Stimulated activated naive CD4-positive, alpha-beta T cell (primary cell): ENCODE results near the gene ASH1L.
A peak's percentile ranks its signal among the peaks of the same experiment; 100 is the strongest.
"Not testable (repeated sequence)": the region's sequence is repeated elsewhere in the genome, so short reads cannot be mapped to it uniquely, and the experiment has no call there.

ENCODE experiments used
- DNase-seq, 6 experiments: peaks; one replicate each; lab custom pipeline; 2025; lab: John Stamatoyannopoulos, UW

ASH1L gene, protein sequence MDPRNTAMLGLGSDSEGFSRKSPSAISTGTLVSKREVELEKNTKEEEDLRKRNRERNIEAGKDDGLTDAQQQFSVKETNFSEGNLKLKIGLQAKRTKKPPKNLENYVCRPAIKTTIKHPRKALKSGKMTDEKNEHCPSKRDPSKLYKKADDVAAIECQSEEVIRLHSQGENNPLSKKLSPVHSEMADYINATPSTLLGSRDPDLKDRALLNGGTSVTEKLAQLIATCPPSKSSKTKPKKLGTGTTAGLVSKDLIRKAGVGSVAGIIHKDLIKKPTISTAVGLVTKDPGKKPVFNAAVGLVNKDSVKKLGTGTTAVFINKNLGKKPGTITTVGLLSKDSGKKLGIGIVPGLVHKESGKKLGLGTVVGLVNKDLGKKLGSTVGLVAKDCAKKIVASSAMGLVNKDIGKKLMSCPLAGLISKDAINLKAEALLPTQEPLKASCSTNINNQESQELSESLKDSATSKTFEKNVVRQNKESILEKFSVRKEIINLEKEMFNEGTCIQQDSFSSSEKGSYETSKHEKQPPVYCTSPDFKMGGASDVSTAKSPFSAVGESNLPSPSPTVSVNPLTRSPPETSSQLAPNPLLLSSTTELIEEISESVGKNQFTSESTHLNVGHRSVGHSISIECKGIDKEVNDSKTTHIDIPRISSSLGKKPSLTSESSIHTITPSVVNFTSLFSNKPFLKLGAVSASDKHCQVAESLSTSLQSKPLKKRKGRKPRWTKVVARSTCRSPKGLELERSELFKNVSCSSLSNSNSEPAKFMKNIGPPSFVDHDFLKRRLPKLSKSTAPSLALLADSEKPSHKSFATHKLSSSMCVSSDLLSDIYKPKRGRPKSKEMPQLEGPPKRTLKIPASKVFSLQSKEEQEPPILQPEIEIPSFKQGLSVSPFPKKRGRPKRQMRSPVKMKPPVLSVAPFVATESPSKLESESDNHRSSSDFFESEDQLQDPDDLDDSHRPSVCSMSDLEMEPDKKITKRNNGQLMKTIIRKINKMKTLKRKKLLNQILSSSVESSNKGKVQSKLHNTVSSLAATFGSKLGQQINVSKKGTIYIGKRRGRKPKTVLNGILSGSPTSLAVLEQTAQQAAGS (N-terminal part only)

DNA sequence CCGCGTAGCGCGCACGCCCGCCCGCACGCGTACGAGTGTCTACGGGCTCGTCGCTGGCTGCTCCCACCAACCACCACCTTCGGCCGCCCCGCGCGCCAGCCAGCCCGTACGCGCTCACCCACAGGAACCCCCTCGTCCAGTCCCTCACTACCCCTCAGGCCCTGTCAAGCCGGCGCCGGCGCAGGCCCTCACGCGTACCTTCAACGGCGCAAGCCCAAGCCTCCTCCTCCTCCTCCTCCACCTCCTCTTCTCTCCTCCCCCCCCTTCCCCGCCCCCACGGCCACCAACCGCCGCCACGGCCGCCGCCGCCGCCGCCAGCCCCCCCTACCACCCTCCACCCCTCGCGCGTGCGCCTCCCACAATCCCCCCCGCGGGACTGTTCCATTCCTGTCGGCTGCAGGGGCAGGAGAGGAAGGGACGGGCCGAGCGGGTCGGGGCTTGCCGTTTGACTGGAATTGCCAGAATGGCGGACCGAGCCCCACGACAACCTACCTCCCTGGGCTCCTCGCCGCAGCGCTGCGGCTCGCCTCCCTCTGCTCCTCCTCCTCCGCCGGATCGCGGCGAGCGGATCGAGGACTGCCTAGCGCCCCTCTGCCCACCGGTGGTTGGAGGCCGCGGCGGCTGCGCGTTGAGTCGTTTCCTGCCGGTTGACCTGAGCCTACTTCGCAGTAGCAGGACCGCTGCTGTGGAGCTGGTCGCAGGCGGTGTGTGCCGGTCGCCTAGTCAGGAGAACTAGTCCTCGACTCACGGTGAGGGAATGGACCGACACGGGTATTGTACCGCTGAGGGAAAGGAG is at the start of gene ASH1L:
Gene ASH1L (minus strand): TSS at position 223 of the 796 bp plus-strand sequence. CDS start 41,284 bp downstream, outside the sequence.
- DNase-seq: peak; percentile 85 to 96 (median 89)

DNA sequence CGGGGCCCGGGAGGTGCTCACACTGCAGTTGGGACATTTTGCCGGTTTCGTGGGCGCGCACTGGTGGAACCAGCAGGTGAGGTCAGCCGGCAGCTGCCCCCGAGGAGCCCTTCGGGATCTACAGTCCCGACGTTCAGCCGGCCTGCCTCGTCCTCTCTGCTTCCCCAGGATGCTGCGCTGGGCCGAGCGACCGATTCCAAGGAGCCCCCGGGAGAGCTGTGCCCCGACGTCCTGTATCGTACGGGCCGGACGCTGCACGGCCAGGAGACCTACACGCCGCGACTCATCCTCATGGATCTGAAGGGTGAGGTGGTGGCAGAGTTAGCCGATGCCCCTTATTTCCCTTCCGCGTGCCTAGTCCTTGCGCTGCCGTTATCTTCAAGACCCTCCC is 47.6 kb upstream of the ASH1L start:
- not testable (repeated sequence) for DNase-seq

DNA sequence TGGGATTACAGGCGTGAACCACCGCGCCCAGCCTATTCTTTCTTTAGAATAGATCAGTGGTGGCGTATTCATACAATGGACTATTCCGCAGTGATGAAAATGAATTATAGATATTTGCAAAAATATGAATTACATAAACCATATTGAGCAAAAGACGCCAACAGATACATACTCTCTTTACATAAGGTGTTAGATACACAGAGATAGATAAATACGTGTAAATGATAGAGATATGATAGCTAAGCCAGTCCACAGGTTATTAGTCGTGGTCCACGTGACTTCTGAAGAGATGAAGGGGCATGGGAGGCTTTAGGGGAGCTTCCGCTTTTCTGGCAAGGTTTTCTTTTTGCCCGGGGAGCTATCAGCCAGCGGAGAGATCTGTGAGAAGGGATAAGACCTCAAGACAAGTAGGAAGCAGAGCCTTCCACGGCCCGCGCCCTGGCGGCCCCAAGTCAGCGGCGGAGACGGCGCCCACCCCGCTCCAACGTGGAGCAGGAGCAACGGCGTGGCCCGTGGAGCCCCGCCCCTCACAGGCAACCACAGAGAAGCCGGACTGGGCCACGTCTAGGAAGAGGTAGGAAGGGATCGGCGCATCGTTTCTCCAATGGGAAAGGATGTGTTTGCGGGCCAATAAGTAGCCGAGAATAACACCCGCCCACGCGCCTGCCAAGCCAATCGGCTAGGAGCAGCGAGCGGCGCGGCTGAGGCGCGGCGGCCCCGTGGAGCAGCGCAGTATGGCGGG is 47.1 kb upstream of the ASH1L start, which contains the start of gene MSTO1:
Gene MSTO1 (plus strand): TSS at position 704 of the 742 bp plus-strand sequence. CDS start 31 bp downstream, at position 735.
- peak; percentile 85 to 94 (median 86) for DNase-seq

DNA sequence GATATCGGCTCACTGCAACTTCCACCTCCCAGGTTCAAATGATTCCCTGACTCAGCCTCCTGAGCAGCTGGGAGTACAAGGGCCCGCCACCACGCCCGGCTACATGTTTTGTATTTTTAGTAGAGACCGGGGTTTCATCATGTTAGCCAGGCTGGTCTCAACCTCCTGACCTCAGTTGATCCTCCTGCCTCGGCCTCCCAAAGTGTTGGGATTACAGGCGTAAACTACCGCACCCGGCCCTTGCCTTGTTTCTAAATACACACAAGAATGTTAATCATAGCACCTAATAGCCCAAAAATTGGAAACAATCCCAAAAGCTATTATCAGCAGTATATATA is 46.3 kb upstream of the ASH1L start:
- no peak for DNase-seq

DNA sequence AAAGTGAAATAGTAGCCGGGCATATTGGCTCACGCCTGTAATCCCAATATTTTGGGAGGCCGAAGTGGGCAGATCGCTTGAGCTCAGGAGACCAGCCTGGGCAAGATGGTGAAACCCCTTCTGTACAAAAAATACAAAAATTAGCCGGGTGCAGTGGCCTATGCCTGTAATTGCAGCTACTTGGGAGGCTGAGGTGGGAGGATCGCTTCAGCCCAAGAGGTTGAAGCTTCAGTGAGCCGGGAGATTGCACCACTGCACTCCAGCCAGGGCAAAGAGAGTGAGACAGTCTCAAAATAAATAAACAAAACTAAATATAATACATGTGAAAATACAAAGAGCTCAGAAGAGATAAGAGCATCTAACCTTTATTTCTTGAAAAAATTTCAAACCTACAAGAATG is 45.1 kb upstream of the ASH1L start:
- DNase-seq: no peak

DNA sequence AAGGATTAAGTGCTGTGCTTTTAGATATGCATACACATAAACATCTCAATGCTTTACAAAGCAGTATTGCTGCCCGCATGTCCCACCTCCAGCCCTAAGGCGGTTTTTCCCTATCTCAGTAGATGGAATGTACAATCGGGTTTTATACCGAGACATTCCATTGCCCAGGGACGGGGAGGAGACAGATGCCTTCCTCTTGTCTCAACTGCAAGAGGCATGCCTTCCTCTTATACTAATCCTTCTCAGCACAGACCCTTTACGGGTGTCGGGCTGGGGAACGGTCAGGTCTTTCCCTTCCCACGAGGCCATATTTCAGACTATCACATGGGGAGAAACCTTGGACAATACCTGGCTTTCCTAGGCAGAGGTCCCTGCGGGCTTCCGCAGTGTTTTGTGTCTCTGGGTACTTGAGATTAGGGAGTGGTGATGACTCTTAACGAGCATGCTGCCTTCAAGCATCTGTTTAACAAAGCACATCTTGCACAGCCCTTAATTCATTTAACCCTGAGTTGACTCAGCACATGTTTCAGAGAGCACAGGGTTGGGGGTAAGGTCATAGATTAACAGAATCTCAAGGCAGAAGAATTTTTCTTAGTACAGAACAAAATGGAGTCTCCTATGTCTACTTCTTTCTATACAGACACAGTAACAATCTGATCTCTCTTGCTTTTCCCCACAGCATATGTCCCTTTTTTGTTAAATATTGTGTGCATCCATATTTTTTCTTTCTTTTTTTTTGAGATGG is 37.4 kb upstream of the ASH1L start:
- DNase-seq: not testable (repeated sequence)

DNA sequence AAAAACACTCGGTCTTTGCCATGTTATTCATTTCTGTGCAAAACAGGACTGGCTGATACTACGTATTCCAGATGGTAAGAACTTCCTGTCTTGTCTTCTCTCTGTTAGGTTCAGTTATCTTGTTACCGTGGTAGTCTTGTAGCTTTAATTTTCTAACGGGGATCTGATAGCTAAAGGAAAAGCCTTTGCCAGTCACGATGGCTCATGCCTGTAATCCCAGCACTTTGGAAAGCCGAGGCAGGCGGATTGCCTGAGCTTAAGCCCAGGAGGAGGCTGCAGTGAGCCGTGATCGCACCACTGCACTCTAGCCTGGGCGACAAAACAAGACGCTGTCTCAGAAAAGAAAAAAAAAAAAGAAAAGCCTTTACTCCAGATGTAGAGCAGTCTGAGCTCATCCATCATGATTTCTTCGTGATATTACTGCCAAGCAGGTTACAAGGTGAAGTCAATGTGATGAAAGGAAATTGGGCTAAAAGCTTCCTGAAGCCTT is 36.3 kb upstream of the ASH1L start:
- DNase-seq: peak in 3 of 6 experiments; percentile 45 to 55 (median 53)

DNA sequence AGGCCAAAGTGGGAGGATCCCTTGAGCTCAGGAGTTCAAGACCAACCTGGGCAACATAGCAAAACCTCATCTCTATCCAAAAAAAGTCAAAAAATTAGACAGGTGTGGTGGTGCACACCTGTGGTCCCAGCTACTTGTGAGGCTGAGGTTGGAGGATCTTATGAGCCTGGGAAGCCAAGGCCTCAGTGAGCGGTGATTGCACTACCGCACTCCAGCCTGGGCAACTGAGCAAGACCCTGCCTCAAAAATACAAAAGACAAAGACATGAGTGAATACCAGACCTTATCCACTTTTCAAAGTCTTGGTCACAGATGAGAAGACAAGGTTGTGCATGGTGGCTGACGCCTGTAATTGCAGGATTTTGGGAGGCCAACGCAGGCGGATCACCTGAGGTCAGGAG is 34.3 kb upstream of the ASH1L start:
- DNase-seq: no peak

DNA sequence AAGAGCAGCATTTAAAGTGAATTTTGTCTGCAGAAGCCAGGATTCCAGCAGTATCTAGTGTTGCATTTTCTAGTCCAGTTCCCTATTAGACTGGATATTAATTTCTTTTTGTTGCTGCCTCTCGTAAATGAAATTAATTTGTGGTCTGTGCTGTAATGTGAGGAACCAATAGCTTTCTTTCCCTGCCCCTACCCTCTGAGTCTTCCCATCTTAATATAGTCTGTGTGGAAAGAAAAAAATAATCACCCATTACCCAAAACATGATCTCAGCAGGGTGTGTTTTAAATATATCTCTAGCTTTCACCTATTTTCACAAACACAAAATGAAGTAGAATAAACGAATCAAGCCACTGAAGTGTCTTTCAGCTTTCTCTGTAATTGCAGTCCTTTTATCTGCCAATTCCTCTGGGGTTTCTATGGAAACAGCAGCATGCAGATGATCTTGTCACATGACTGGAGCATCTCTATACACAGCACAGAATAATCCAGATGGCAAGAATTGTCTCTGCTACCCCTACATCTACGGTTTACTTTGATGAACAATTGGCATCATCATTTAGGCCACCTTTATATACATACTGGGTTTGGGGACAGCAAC is 33.4 kb upstream of the ASH1L start:
- DNase-seq: not testable (repeated sequence)

DNA sequence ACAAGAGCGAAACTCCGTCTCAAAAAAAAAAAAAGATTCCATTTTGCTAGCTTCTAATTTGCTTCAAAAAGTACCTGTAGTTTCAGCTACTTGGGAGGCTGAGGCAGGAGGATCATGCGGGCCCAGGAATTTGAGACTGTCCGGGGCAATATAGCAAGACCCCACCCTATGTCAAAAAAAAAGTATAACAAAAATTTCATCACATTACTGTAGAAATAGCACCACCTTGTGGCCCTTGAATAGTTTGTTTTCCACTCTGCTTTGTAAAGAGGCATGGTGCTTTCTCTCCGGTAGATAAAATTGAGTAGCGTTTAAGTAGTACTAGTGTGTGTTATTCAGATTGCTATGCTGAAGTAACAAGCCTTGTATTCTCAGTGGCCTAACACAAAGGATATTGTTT is 29.2 kb upstream of the ASH1L start:
- peak in 4 of 6 experiments; percentile 3 to 71 (median 48) for DNase-seq

DNA sequence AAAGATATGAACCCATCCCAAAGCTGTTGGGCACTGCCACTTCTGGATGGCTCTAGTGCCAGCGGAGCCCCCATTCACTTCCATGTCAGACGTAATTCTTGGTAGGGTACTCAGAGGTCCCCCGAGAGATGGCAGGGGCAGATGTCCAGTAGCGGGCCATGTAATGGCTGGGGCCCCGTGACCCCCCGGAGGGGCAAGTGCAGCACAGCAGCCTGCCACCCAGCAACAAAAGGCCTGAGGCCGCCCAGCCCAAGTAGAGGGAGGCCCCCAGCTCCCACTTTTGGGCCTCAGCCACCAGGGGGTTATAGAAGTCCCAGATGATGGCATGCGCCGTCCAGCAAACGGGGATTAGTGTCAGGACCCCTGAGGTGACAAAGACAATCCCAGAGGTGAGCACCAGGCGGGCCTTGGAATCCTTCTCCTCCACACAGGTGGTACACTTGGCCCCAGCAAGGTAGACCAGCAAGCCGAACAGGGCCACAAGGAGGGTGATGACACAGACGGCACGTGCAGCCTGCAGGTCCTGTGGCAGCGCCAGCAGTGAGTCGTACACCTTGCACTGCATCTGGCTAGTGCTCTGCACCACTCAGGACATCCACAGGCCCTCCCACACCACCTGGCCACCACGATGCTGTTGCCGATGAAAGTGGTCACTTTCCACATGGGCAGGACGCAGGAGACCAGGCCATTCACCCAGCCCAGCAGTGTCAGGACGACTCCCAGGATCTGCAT is 28.1 kb upstream of the ASH1L start:
- DNase-seq: not testable (repeated sequence)

DNA sequence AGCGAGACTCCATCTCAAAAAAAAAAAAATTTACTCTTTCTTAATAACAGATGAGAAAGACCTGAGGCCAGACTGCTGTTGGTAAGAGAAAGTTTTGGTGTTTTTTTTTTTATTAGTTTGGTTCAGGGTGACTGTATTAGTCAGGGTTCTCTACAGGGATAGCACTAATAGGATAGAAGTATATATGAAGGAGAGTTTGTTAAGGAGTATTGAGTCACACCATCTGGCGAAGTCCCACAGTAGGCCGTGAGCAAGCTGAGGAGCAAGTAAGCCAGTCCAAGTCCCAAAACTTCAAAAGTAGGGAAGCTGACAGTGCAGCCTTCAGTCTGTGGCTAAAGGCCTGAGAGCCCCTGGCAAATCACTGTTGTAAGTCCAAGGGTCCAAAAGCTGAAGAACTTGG is 26.7 kb upstream of the ASH1L start:
- DNase-seq: not testable (repeated sequence)

DNA sequence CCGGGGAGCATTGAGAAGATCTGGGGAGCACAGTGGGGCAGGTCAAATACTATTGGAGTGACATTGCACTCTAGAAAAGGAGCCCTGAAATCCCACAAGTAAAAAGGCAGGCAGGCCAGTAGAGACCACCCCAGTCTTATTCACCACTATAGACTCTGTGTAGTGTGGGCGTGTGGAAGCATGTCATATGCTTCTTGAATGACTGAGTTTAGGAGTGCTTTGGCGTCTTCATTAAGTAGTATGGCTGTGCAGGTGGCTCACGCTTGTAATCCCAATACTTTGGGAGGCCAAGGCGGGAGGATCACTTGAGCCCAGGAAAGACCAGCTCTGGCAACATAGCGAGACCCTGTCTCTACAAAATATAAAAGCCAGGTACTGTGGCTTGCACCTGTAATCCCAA is 21.2 kb upstream of the ASH1L start:
- DNase-seq: not testable (repeated sequence)

DNA sequence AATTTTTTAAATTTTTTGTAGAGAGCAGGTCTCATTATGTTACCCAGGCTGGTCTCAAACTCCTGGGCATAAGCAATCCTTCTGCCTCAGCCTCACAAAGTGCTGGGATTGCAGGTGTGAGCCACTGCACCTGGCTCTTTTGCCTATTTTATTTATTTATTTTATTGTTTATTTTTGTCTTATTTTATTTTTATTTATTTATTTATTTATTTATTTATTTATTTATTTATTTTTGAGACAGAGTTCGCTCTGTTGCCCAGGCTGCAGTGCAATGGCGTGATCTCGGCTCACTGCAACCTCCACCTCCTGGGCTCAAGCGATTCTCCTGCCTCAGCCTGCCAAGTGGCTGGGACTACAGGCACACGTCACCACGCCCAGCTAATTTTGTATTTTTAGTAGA is 13.0 kb upstream of the ASH1L start:
- DNase-seq: not testable (repeated sequence)

DNA sequence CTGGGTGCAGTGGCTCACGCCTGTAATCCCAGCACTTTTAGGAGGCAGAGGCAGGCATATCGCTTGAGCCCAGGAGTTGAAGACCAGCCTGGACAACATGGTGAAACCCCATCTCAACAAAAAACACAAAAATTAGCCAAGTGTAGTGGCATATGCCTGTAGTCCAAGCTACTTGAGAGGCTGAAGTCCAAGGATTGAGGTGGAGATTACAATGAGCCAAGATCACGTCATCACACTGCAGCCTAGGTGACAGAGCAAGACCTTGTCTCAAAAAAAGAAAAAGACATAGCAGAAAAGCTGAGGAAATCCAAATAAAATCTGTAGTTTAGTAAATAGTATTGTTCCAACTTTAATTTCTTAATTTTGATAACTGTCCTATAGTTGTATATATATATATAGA is 11.5 kb upstream of the ASH1L start:
- no peak for DNase-seq

DNA sequence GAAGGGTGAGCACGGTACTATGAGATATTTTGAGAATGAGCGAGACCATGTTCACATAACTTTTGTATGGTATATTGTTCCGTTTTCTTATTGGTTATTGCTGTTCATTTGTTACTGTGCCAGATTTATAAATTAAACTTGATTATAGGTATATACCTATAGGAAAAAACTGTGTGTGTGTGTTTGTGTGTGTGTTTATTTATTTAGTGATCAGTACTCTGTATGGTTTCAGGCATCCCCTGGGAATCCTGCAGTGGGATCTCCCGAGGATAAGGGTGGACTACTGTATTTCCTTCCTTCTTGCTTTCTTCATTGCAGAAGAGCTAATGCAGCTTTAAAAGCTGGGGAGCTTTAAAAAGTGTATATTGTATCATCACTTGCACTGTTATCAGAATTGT is 8.0 kb upstream of the ASH1L start:
- DNase-seq: no peak

DNA sequence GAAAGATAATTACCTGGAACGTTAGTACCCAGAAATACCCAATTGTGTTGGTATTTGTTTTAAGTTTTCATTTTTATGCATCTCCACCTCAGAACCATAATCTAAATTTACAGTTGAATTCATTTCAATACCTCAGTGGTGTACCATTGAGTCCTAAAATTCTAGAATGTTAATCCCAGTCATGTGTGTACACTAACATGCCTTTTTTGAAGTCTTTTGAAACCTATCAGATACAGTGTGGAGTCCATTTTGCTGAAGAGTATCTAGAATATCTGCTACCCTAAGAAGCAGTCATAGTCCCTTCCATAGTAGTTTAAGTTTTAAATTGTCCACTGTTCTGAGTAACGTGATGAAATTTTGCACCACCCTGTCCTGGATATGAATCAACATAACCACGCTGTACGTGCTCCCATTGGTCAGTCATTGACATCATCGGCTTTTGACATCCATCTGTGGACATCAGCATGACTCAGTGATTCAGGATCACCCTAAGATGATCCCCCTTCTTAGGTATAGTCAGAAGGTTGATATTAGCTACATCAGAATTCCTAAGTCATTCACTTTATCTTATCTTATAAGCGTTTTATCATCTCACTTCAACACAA is 7.5 kb upstream of the ASH1L start:
- DNase-seq: no peak

DNA sequence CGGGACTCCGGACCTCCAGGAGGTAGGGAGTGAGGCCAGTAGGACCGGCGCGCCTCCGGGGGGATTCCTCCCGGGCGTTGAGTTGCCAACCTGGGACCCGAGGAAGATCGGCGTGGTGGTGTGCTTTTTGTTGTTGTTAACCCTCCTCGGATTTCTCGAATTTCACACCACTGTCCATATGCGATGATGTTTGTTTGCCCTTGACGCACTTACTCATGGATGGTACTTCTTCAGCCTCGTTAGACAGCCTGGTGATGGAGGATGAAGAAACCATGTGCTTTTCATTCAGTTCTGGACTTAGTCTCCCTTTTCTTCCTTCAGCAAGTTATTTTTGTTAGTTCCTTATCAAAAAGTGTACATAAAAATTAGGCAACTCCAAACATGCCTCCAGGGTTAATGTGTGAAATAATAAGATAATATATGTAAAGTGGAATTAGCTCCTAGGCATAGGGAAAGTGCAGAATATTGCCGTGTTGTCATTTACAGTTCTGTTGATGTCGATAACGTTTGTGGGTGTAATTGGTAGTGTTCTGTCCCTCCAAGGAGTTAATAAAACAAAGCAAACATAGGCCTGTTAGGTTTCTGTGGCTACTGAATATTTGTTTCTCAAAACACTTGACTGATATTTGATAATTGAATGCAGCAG is 897 bp upstream of the ASH1L start:
- DNase-seq: peak in 1 of 6 experiments; percentile 71
